ENCODE results near the gene CTU2. TPM values are rescaled to one million over a fixed set of nuclear protein-coding genes. Genes with fewer than 3 reads are reported as not detected.

Gene CTU2
- total and polyA plus RNA-seq, 10 of the 15 experiments (the other 5 are each of a cell fraction or from before 2014, with no cell fraction given) = 0.32 to 44.5 (median 18.2) TPM

DNA sequence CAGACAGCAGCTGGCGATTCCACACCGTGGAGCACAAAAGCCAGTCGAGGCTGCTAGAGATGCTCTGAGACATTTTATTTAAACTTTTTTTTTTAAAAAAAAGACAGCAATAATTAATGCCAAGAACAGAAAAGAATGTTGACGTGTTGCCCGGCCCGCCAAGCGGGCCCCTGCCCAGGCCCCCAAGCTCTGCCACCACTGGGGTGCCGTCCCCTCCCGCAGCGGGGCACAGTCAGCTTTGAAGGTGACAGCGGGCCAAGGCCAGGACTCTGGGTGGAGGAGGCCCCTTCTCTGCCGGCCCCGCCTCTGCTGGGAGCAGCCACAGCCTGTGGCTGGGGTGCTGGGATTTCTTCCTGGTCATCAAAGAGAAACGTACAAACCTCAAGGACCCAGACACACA is 9.9 kb upstream of the CTU2 start (continued):
- TF ChIP-seq ZNF592 (IDR thresholded peaks at IDR 0.05) (no peak), PML (IDR thresholded peaks at IDR 0.05; ENCODE audit: low read length) (no peak)
- TF ChIP-seq, protein P1, sequence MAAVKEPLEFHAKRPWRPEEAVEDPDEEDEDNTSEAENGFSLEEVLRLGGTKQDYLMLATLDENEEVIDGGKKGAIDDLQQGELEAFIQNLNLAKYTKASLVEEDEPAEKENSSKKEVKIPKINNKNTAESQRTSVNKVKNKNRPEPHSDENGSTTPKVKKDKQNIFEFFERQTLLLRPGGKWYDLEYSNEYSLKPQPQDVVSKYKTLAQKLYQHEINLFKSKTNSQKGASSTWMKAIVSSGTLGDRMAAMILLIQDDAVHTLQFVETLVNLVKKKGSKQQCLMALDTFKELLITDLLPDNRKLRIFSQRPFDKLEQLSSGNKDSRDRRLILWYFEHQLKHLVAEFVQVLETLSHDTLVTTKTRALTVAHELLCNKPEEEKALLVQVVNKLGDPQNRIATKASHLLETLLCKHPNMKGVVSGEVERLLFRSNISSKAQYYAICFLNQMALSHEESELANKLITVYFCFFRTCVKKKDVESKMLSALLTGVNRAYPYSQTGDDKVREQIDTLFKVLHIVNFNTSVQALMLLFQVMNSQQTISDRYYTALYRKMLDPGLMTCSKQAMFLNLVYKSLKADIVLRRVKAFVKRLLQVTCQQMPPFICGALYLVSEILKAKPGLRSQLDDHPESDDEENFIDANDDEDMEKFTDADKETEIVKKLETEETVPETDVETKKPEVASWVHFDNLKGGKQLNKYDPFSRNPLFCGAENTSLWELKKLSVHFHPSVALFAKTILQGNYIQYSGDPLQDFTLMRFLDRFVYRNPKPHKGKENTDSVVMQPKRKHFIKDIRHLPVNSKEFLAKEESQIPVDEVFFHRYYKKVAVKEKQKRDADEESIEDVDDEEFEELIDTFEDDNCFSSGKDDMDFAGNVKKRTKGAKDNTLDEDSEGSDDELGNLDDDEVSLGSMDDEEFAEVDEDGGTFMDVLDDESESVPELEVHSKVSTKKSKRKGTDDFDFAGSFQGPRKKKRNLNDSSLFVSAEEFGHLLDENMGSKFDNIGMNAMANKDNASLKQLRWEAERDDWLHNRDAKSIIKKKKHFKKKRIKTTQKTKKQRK (IDR thresholded peaks at IDR 0.05; ENCODE audit: low read depth, low read length) = no peak

Data from GM12878 (cell line).